Measurements from ENCODE around the gene ACADSB.

Gene ACADSB

DNA sequence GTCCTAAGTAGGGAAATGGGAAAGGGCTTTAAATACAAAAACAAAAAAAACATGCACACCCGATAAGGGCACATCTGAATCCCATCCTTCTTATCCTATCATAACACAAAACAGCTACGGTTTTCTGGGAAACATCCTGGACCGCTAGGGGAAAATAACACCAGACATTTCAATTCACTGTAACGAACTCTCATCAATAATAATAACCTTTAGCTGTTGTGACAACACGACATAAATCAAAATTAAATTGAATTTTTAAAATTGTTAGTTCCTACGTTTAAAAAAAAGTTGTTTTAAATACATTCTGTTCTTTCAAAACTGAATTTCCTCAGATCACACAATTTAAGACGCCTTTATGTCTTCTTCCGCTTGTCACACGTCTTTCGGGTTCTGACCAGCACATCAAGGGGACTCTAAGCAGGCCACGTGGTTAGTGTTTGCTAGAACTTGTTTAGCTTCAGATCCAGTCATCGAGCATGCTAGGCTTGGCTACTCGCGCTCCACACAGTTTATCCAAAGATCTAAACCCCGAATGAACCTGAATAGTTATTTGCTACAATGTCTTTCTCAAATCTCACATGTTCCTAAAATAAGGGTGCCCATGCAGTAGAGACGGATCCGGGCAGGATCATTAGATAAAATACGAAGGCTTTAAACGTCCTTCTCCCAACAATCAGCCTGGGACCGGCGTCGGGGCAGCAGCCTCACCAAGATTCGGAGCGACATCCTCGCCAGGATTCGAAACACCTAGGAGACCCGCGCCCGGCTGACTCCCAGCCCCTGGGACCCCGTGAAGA is 1.1 kb upstream of the ACADSB start:
- DNase-seq = peak; percentile 50

- DNase-seq = no peak
Observed at GRCh38 chr10:123009105-123009820, 457 bp downstream of the ACADSB start.

- no peak for DNase-seq
Observed at GRCh38 chr10:123011987-123012386, 3.2 kb downstream of the ACADSB start.

DNA sequence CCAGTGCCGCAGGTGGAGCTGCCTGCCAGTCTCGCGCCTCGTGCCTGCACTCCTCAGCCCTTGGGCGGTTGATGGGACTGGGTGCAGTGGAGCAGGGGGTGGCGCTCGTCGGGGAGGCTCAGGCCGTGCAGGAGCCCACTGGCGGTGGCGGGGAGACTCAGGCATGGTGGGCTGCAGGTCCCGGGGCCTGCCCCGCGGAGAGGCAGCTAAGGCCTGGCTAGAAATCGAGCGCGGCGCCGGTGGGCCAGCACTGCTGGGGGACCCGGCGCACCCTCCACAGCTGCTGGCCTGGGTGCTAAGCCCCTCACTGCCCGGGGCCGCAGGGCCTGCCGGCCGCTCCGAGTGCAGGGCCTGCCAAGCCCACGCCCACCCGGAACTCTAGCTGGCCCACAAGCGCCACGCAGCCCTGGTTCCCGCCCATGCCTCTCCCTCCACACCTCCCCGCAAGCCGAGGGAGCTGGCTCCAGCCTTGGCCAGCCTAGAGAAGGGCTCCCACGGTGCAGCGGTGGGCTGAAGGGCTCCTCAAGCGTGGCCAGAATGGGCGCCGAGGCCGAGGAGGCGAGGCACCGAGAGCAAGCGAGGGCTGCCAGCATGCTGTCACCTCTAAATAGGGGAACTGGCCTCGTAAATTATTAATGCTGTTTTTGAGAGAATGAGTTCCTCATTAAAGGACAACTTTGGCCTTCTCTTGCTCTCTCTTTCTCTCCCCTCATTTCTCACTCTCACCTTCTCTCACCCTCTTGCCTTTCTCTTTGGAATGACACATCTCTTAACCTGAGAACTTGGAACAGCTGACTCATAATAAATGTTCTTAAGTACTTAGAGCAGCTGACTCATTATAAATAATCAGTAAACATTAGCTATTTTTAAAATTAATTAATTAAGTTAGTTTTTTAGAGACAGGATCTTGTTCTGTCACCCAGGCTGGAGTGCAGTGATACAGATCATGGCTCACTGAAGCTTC is 4.9 kb downstream of the ACADSB start:
- no peak for DNase-seq

DNA sequence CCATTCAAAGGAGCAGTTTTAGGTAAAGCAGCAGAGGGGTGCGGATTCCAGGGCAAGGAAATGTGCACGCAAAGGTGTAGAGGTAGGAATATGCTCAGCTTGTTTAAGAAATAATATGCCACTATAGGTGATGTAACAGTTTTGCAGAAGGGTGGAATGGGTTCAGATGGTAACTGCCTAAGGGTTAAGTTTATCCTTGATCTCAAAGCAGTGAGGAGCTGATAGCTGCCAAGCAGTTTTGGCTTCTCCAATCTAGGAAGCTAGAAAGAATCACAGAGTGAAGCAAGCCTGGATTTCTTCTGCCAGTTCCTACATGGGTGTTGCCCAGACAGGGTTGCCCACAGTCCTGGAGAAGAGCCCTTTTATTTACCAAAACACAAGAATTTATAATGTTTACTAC is 6.0 kb downstream of the ACADSB start:
- DNase-seq = no peak

GRCh38 chr10:123016228-123016627 is 7.4 kb downstream of the ACADSB start:
- DNase-seq = no peak

DNA sequence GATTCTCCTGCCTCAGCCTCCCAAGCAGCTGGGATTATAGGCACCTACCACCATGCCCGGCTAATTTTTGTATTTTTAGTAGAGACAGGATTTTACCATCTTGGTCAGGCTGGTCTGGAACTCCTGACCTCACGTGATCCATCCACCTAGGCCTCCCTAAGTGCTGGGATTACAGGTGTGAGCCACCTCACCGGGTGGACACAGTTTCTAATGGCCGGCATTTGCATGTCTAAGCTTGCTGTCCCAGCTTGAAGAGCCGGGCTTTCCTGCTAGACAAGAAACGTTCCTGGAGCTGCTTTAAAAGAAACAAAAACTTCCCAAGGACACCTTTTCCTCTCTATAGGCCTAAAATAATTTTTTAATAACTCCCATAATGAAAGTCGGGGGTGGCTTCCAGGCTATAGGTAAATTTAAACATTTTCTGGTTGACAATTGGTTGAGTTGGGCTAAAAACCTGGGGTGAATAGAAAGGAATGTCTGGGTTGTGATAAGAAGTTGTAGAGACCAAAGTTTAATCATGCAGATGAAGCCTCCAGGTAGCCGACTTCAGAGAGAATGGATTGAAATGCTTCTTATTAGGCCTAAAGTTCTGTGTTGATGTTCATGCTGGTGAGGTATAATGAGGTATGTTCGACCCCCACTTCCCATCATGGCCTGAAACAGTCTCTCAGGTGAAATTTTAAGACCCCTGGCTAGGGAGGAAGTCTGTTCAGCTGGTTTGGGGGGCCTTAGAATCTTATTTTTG is 8.8 kb downstream of the ACADSB start:
- no peak for DNase-seq

DNA sequence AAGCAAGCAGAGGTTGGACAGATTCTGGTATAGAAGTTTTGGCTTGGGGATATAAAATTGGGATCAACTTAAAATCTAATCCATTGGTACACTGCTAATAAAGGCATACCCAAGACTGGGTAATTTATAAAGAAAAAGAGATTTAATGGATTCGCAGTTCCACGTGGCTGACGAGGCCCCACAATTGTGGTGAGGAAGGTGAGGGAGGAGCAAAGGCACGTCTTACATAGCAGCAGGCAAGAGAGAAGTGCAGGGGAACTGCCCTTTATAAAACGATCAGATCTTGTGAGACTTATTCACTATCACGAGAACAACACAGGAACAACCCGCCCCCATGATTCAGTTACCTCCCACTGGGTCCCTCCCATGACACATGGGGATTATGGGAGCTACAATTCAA is 9.7 kb downstream of the ACADSB start:
- DNase-seq = no peak

GRCh38 chr10:123019264-123019663 is 10.5 kb downstream of the ACADSB start:
- no peak for DNase-seq

DNA sequence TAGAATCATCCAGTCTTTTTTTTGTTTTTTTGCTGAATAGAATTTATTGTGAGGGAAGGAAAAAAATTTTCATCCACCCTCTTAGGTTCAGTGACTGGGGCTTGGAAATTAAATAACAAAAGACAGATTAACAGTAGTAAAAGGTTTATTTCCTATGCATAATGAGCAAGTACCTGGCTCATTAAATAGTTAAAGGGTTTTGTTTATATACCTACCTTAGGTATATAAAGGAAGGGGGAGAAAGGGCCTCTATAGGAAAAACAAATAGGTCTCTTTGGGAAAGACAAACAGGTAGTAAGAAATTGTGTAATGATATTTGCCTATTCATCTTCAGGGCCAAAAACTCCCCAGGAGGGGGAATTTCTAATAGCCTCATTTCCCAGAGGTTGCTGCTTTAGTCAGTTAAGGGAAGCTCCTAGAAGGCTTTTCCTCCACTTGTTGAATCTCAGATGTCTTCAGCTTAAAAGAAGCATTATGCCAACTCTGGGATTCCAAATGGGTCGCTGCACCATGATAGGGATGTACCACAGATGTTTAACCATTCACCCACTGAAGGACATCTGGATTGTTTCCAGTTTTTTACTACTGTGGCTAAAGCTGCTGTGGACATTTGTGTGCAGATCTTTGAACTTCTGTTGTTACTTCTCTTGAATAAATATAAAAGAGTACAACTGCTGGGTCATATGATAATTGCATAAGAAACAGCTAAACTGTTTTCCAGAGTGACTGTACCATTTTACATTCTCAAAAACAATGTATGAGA is 11.3 kb downstream of the ACADSB start:
- no peak for DNase-seq

DNA sequence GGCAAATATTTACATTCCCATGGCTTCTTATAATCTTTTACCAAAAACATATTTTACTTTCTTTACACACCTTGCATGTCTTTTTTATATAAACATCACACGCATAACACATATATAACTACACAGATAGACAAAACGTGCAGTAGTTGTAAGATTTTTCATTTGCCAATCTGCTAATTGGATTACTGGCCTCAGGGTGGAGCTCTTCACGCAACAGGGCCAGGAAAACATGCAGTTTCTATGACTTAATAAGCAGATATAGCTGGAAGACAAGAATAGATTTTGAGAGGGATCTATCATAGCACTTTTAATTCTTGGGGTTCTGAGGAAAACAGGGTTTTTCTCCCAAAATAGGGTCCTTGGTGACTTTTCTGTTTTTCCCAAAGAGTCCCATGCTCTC is 12.7 kb downstream of the ACADSB start:
- no peak for DNase-seq

GRCh38 chr10:123024540-123024939 is 15.7 kb downstream of the ACADSB start:
- no peak for DNase-seq

DNA sequence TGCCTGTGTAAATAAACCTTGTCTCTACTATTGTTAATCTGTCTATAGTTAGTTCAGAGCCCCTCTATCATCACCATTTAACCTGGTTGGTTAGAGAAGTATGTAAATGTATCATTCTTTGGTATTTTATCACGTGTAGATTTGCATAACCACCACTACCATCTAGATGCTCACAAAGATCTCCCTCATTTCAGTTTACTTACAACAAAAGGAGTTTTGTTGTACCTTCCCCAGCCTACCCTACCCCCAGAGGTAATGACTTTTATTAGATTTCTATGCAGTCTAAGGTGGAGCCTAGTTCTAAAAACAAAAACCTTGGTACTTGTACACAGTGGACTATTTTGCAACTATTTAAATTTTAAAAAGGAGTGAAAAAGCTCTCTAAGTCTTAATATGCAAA is 17.5 kb downstream of the ACADSB start:
- DNase-seq = no peak

DNA sequence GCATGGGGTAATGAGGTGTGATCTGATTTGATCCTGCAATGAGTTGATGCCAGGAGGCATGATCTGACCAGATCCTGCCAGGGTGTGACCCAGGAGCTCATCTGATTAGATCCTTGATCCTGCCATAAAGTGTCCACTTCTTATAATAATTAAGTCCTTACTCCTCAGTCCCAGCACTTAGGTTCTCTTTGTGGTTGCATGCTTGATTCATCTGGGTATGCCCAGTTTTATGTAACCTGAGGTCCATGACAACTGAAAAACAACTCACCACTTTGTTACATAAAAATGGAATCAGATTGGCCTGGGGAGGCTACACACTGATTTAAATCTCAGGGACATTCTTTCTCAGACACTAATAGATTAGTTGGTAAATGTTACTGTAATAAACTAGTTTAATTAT is 19.1 kb downstream of the ACADSB start:
- DNase-seq = no peak

DNA sequence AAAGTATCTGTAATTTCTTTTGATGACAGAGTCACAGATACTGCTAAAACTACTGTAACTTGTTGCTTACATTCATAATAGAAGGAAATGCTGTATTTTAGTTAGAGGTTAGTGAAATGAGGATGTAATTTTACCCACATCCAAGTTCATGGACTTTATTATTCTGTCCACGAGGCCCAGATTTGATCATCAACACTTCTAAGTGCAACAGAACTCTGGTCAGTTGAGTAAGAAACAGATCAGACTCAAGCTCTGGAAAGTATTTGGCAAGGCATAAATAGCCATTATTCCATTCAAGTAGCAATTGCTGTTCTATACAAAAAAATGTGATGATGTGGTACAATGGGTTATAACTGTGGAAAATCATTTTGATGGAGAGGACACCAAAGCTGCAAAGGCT is 22.3 kb downstream of the ACADSB start:
- no peak for DNase-seq

- no peak for DNase-seq
Observed at GRCh38 chr10:123034332-123034731, 25.5 kb downstream of the ACADSB start.

GRCh38 chr10:123035467-123036086 is 26.8 kb downstream of the ACADSB start:
- no peak for DNase-seq

GRCh38 chr10:123038782-123039631 is 30.2 kb downstream of the ACADSB start:
- no peak for DNase-seq

DNA sequence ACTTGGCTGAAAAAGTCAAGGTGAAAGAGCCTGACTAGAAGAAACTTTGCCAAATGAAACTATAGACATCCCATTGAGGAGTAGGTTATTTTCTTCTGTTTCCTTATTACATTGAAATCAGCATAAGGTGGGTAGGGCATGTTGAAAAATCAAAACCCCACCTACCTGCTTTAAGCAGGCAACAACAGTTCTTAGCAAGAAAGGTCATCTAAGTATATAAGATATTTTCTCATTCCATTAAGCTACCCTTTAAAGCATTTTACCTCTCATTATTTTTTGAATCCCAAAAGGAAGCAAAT is 30.8 kb downstream of the ACADSB start:
- no peak for DNase-seq

GRCh38 chr10:123042708-123043408 is 34.1 kb downstream of the ACADSB start:
- DNase-seq = no peak

Data from stimulated activated CD4-positive, alpha-beta T cell treated with anti-CD3 and anti-CD28 coated beads, Interleukin-1b, Interleukin-23, amount 100 ng/mL, for 48 hours (primary cell).